GM19240 (cell line): ENCODE results near the gene FMR1.

ENCODE experiments used
- DNase-seq: peaks from one replicate; pipeline ENCODE4 v3.0.0; 2011; ENCODE audit warnings: low spot score; ENCODE audit not compliant: insufficient read length

The FMR1 gene

DNA sequence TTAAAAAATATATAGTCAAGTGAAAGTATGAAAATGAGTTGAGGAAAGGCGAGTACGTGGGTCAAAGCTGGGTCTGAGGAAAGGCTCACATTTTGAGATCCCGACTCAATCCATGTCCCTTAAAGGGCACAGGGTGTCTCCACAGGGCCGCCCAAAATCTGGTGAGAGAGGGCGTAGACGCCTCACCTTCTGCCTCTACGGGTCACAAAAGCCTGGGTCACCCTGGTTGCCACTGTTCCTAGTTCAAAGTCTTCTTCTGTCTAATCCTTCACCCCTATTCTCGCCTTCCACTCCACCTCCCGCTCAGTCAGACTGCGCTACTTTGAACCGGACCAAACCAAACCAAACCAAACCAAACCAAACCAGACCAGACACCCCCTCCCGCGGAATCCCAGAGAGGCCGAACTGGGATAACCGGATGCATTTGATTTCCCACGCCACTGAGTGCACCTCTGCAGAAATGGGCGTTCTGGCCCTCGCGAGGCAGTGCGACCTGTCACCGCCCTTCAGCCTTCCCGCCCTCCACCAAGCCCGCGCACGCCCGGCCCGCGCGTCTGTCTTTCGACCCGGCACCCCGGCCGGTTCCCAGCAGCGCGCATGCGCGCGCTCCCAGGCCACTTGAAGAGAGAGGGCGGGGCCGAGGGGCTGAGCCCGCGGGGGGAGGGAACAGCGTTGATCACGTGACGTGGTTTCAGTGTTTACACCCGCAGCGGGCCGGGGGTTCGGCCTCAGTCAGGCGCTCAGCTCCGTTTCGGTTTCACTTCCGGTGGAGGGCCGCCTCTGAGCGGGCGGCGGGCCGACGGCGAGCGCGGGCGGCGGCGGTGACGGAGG, at the start of gene FMR1:
TSS of gene FMR1 (plus strand) at position 728 of the 831 bp plus-strand sequence. CDS start 261 bp downstream, outside the sequence.
- DNase-seq: peak; percentile 81

DNA sequence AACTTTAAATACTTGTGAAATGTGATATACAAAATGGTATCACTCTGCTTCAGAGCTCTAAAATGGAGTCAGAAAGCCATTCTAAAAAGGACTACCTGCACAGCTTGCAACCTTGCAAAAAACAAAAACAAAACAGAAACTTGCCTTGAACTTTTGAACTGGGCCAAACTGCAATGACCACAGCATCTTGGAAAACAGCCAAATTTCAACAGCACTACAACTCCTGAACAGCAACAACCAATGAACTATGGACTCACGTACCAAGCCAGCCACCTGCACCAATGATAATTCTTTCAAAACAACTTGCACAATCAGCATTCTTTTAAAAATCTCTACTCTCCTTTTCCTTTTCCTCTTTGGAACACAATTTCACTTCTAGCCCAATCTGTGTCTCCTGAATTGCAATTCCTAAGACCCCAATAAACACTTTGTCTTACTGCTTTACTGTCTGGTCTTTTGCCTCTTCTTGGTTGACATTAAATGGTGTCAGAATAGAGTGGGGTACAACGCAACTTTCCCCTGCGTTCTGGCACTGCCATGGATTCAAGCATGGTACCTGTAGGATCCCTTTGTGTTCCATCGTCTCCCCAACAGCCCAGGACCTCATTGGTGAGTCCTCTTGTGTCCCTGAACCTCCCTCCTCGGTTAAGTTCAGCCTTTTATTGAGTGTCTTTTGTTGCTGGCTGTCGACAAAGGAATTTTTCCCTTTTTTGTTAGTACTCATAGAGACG, 35.7 kb upstream of the FMR1 start:
- no peak for DNase-seq

- no peak for DNase-seq
Measured at GRCh38 chrX:147876849-147877646, 34.7 kb upstream of the FMR1 start.

DNA sequence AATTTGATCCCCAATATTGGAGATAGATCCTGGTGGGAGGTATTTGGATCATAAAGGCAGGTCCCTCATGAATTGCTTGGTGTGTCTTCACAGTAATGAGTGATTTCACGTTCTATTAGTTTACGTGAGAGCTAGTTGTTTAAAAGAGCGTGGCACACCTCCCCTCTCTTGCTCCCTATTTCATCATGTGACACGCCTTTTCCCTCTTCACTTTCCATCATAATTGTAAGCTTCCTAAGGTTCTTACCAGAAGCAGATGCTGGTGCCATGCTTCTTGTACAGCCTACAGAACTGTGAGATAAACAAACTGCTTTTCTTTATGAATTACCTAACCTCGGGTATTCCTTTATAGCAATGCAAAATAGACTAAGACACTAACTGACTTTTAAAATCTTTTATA, 34.0 kb upstream of the FMR1 start:
- no peak for DNase-seq

DNA sequence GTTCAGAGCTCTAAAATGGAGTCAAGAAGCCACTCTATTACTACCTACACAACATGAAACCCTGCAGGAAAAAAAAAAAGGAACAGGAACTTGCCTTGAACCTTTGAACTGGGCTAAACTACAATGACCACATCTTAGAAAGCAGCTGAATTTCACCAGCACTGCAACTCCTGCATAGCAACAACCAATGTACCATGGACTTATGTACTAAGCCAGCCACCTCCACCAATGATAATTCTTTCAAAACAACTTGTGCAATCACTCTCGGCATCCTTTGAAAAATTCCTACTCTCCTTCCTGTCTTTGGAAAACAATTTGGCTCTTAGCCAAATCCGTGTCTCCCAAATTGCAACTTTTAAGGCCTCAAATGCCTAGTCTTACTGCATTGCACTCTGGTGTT, 26.8 kb upstream of the FMR1 start:
- DNase-seq: no peak

- no peak for DNase-seq
Measured at GRCh38 chrX:147890756-147891155, 21.0 kb upstream of the FMR1 start.

DNA sequence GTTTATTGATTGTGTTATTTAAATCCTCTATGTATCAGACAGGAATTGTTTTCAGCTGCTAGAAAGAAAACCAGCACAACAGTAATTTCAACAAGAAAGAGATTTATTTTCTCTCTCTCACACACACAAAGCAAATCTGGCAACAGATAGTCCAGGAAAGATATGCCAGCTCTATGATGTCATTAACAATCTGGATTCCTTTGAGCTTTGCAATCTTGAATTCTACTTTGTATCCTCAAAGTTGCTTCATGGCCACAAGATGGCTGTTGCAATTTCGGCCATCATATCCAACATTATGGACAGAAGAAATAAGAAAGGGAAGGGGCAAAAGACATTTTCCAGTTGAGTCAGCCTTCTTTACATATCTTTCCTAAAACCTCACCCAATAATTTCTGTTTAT, 19.8 kb upstream of the FMR1 start:
- DNase-seq: no peak

DNA sequence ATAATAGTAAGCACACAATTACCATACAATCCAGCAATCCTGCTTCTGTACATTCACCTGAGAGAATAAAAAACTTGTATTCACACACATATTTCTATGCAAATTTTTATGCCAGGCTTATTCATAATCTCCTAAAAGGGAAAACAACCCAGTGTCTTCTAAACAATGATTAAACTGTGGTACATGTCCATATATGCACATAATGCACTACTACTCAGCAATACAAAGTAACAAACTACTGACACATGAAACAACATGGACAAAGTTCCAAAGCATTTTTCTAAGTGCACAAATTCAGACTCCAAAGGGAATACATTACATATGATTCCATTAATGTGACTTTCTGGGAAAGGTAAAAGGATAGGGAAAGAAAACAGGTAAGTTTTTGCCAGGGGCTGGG, 18.0 kb upstream of the FMR1 start:
- no peak for DNase-seq

DNA sequence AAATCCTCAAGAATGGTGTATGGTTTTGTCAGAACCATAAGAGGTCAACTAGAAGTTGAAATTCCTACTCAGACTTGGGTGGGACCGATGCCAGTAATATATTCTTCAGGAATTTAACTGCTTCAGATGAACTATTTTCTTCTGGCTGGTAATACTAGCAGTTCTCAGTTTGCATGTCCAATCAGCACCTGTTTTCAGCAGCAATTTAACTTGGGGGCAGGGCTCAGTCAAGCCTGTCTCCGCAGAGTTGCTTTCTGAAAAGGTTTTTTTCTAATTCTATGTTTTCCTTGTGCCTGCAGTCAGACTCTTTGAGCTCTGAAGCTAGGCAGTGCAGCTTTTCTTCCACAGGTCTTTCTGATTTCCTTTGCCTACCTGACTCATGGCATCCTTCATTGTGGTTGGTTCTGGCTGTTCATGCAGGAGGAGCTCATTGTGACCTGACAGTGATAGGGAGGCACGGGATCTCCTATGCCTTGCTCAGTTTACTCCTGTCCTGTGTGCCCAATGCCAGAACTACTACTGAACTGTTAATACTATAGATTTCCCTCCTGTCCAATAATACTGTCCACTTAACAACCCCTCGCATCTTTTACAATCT, 17.3 kb upstream of the FMR1 start:
- no peak for DNase-seq

DNA sequence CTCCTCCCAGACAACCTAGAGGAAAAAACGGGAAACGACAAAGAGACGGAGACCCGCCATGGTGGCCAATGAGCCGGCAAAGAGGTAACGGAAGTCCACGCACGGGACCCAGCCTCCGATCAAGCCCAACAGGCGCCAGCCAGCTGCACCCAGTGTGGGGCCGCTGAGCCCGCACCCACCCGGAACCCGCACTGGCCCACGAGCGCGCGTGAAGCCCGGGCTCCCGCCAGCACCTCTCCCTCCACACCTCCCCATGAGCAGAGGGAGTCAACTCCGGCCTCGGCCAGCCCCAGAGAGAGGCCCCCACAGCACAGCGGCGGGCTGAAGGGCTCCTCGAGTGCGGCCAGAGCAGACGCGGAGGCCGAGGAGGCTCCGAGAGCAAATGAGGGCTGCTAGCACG, 14.6 kb upstream of the FMR1 start:
- no peak for DNase-seq

- no peak for DNase-seq
Measured at GRCh38 chrX:147898951-147899350, 12.8 kb upstream of the FMR1 start.

GRCh38 chrX:147899379-147900114, 12.2 kb upstream of the FMR1 start:
- DNase-seq: no peak

DNA sequence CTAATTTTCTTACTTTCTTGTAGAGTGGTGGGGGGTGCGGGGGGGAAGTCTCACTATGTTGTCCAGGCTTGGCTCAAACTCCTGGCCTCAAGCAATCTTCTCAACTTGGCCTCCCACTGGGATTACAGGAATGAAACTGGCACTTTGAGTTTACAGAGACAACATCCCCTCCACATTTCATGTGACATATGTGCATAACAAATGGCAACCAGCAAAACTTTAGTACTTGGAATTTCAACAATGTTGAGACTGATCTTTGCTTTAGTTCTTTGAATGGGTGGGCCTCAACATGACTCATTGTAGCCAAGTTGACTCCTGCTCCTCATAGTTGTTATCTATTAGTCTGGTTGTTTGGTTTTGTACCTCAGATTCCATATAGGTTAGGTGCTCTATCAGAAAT, 11.4 kb upstream of the FMR1 start:
- no peak for DNase-seq

DNA sequence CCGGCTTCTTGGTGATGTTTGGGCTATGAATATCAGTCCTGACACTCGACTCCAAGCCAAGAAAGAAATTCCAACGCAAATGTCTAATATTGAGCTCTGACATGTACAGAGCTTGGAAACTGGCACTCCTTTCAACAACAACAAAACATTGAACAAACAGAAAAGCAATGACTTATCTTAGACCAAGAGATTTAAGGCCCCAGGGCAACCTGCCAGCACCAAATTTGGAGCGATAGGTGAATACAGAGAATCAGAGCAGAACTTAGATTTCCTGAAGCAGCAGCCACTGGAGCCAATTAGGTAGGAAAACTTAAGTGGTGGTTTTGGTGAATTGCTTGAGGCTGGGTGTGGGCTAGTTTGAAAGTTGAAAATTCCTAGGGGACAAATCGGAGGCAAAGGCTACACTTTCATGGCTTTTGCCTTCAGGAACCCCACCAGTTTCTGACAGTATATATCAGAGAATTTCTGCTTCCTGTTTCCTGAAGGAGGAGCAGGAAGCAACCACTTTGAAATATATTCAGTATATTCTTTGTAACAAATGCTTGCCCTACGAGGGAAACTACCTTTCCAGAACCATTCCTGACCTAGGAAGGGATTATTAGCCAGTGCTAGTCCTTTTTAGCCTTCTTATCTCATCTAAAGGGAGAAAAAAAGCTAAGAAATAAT, 10.1 kb upstream of the FMR1 start:
- no peak for DNase-seq

DNA sequence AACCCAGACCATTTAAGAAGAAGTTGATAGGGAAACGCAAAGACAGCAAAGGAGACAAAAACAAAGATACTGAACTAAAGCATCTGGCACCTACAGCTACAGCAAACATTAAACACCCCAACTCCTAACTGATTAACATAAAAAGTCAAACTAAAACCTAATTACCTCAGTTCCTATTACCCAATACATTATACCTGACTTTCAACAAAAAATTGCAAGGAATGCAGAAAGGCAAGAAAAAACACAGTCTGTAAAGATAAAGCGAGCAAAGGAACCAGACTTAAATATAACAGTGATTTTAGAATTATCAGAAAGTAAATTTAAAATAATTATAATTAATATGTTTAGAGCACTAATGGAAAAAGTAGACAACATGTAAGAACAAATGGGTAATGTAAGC, 9.4 kb upstream of the FMR1 start:
- DNase-seq: no peak

DNA sequence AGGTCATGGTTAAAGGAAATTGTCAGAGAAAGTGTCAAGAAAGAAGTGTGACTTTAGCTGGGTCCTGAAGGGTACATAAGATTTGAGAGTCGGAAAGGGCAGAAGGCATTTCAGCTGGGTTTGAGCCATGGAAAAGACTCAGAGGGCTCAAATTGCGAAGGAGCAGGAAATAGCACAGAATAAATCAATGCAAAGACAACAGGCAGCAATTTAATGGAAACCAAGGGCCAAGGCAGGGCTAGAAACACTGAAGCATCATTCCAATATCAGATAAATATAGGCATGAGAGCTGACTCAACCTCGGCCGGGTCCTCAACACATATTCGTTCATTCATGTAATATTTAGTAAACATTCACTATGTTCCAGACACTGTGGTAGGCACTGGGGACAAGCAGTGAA, 3.6 kb upstream of the FMR1 start:
- no peak for DNase-seq

DNA sequence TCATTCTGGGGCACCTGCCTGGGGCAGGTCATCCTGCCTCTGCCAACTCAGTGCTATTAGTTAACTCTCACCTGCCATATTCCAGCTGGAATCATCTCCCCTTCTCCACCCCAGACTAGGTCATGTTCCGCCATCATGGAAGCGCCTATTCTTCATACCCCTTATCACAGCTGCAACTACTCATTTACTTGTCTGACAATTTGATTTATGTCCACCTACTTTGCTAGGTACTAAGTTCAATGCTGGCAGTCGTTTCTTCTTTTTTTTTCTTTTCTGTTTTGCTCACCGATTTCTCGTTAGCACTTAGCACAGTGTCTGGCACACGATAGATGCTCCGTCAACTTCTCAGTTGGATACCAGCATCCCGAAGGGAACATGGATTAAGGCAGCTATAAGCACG, 1.1 kb upstream of the FMR1 start:
- DNase-seq: no peak

DNA sequence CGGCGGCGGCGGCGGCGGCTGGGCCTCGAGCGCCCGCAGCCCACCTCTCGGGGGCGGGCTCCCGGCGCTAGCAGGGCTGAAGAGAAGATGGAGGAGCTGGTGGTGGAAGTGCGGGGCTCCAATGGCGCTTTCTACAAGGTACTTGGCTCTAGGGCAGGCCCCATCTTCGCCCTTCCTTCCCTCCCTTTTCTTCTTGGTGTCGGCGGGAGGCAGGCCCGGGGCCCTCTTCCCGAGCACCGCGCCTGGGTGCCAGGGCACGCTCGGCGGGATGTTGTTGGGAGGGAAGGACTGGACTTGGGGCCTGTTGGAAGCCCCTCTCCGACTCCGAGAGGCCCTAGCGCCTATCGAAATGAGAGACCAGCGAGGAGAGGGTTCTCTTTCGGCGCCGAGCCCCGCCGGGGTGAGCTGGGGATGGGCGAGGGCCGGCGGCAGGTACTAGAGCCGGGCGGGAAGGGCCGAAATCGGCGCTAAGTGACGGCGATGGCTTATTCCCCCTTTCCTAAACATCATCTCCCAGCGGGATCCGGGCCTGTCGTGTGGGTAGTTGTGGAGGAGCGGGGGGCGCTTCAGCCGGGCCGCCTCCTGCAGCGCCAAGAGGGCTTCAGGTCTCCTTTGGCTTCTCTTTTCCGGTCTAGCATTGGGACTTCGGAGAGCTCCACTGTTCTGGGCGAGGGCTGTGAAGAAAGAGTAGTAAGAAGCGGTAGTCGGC, 528 bp downstream of the FMR1 start:
- peak; percentile 9 for DNase-seq

- no peak for DNase-seq
Measured at GRCh38 chrX:147913570-147913969, 1.9 kb downstream of the FMR1 start.

DNA sequence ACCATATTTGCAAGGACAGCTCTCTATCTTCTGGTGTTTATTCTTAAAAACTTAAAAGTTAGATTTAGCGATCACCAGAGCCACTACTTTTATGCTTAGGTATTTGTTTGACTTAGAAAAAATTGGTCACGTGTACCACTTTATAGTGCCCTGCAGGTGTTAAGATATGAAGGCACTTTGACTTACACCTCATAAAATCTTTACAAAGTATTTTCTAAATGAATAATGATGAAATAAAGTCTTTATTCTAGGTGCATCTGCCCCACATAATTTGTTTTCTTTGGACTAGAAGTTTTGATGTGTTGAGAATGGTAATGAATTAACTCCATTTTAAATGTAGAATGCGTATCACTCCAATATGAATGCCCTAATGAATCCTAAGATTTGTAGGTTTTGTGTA, 2.9 kb downstream of the FMR1 start:
- no peak for DNase-seq
